Neural cell (in vitro differentiated cells): ENCODE measurements around the gene PRSS50. TPM values are rescaled to one million over a fixed set of nuclear protein-coding genes. Genes with fewer than 3 reads are reported as not detected.

Experiments used
- H2AFZ ChIP-seq: fragments of 200-600, 300-800 bp; sonication (generic), shearing (Covaris generic); 2 replicates; pipeline ENCODE4 v1.6.0; 2014; ENCODE audit warnings: low read depth, mild to moderate bottlenecking, antibody characterized with exemption, low read length, moderate library complexity
- H3F3A ChIP-seq: fragments of 200-600 bp; shearing (Covaris generic); 2 replicates; pipeline ENCODE4 v1.6.1; 2016; ENCODE audit warnings: mild to moderate bottlenecking, moderate library complexity, mixed read lengths, antibody characterized with exemption, low read length; ENCODE audit not compliant: insufficient read depth, poor library complexity, severe bottlenecking
- H3K27ac ChIP-seq: fragments of 200-600, 300-800 bp; sonication (generic), shearing (Covaris generic); 2 replicates; pipeline ENCODE4 v1.5.1; 2014; ENCODE audit warnings: mild to moderate bottlenecking, low read length, moderate library complexity
- H3K27me3 ChIP-seq: fragments of 300-800, 200-600 bp; sonication (generic), shearing (Covaris generic); 2 replicates; pipeline ENCODE4 v1.6.0; 2014; ENCODE audit warnings: mild to moderate bottlenecking, low read depth, low read length, moderate library complexity; ENCODE audit not compliant: insufficient read depth
- H3K36me3 ChIP-seq: fragments of 300-800, 200-600 bp; sonication (generic), shearing (Covaris generic); 2 replicates; pipeline ENCODE4 v1.5.1; 2014; ENCODE audit warnings: mild to moderate bottlenecking, antibody characterized with exemption, low read length, moderate library complexity; ENCODE audit not compliant: insufficient read depth
- H3K4me2 ChIP-seq: fragments of 300-800, 200-600 bp; sonication (generic), shearing (Covaris generic); 2 replicates; pipeline ENCODE4 v1.6.0; 2014; ENCODE audit warnings: mild to moderate bottlenecking, low read length
- H3K4me3 ChIP-seq: fragments of 300-800, 200-600 bp; sonication (generic), shearing (Covaris generic); 2 replicates; pipeline ENCODE4 v1.5.1; 2014; ENCODE audit warnings: mild to moderate bottlenecking, low read length, moderate library complexity
- H3K79me2 ChIP-seq: fragments of 200-600 bp; shearing (Covaris generic); replicated peaks from 2 replicates; pipeline ENCODE4 v1.6.0; 2014; ENCODE audit warnings: mild to moderate bottlenecking, low read length, moderate library complexity; ENCODE audit not compliant: insufficient read depth
- H3K9ac ChIP-seq: fragments of 300-800, 200-600 bp; sonication (generic), shearing (Covaris generic); 2 replicates; pipeline ENCODE4 v1.6.1; 2016; ENCODE audit warnings: mild to moderate bottlenecking, low read length, mixed read lengths
- H3K9me2 ChIP-seq: fragments of 200-600 bp; shearing (Covaris generic); 2 replicates; pipeline ENCODE4 v1.6.1; 2016; ENCODE audit warnings: mild to moderate bottlenecking, low read length, mixed read lengths; ENCODE audit not compliant: insufficient read depth
- H3K9me3 ChIP-seq: fragments of 200-600, 300-800 bp; sonication (generic), shearing (Covaris generic); 2 replicates; pipeline ENCODE4 v1.6.1; 2016; ENCODE audit warnings: mild to moderate bottlenecking, mixed run types, low read length, moderate library complexity, mixed read lengths
- H4K20me1 ChIP-seq: fragments of 200-600 bp; shearing (Covaris generic); 2 replicates; pipeline ENCODE4 v1.6.1; 2016; ENCODE audit warnings: mild to moderate bottlenecking, mixed run types; ENCODE audit not compliant: insufficient read depth
- EP300 ChIP-seq: fragments of 450-650 bp; conservative IDR thresholded peaks from 2 replicates; pipeline ENCODE4 v1.6.1; 2014; ENCODE audit warnings: antibody characterized with exemption, mild to moderate bottlenecking, moderate library complexity; ENCODE audit not compliant: poor library complexity, severe bottlenecking
- EZH2 ChIP-seq: fragments of 200-600, 300-800 bp; shearing (Covaris generic), sonication (generic); IDR thresholded peaks from 2 replicates; pipeline ENCODE4 v1.6.1; 2014; ENCODE audit warnings: antibody characterized with exemption, low read length, borderline replicate concordance, mild to moderate bottlenecking; ENCODE audit not compliant: insufficient read depth, poor library complexity, severe bottlenecking
- MXI1 ChIP-seq: fragments of 450-650 bp; conservative IDR thresholded peaks from 2 replicates; pipeline ENCODE4 v1.6.1; 2014; ENCODE audit warnings: antibody characterized with exemption, mild to moderate bottlenecking; ENCODE audit not compliant: poor library complexity, severe bottlenecking
- POLR2AphosphoS5 ChIP-seq: IDR thresholded peaks from 2 replicates; pipeline ENCODE4 v1.6.1; 2012
- RAD21 ChIP-seq: fragments of 450-650 bp; conservative IDR thresholded peaks from 2 replicates; pipeline ENCODE4 v1.6.1; 2014; ENCODE audit warnings: antibody characterized with exemption, mild to moderate bottlenecking, moderate library complexity
- SMC3 ChIP-seq: fragments of 450-650 bp; conservative IDR thresholded peaks from 2 replicates; pipeline ENCODE4 v1.6.1; 2014; ENCODE audit warnings: antibody characterized with exemption, mild to moderate bottlenecking, moderate library complexity; ENCODE audit not compliant: poor library complexity
- TAF1 ChIP-seq: IDR thresholded peaks from 2 replicates; pipeline ENCODE4 v1.6.1; 2012; ENCODE audit warnings: low read depth
- polyA plus RNA-seq: library from polyadenylated mRNA; depleted of rRNA; stranded (reverse); fragments of >200 nt; gene quantifications from 2 replicates; pipeline ENCODE4 v1.2.3, GENCODE V29; 2014
- TF ChIP-seq, protein P1 (sequence below): fragments of 450-650 bp; IDR thresholded peaks from 2 replicates; pipeline ENCODE4 v1.5.1; 2014; ENCODE audit warnings: antibody characterized with exemption, mild to moderate bottlenecking, moderate library complexity; ENCODE audit not compliant: poor library complexity, severe bottlenecking
- TF ChIP-seq, protein P2 (sequence below): IDR thresholded peaks from 2 replicates; pipeline ENCODE4 v1.6.1; 2012; ENCODE audit warnings: borderline replicate concordance

The PRSS50 gene
- polyA plus RNA-seq, 1 donor from 2014 or later, result not detected

DNA sequence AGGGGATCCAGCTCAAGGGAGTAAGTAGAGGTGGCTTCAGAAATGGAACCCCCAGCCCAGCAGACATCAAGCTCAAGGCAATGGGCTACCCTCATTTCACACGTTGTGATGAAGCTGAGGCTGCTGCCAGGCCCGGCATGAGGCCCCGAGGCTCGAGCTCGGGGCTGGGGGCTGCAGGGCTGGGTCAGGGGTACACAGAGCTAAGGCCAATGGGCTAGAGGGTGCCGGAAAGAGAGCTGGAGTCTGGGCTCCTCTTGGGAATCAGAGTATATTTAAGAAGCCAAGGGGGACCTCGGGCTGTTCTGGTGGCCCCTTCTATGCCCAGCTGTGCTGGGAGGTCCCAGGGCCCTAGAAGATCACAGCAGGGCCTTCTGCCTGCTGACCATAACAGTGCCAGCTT is 7.4 kb downstream of the PRSS50 start:
- Histone ChIP-seq H3K4me2 (no peak overlapping the region), H3K79me2 (no peaks in the 10 kb centered on the region), H4K20me1 (no peaks in the 10 kb centered on the region), H3K9ac (no peak overlapping the region), H3K9me3 (no peaks in the 10 kb centered on the region), H3K27ac (no peak overlapping the region), H3K27me3 (no peaks in the 10 kb centered on the region), H3F3A (no peaks in the 10 kb centered on the region), H3K4me3 (no peak overlapping the region), H3K36me3 (no peaks in the 10 kb centered on the region), H3K9me2 (no peaks in the 10 kb centered on the region), H2AFZ (no peak overlapping the region)
- TF ChIP-seq EP300 (no peak), TAF1 (no peak), POLR2AphosphoS5 (no peak), MXI1 (no peak), EZH2 (no peak), RAD21 (no peak), SMC3 (no peak)
- TF ChIP-seq, protein P1, sequence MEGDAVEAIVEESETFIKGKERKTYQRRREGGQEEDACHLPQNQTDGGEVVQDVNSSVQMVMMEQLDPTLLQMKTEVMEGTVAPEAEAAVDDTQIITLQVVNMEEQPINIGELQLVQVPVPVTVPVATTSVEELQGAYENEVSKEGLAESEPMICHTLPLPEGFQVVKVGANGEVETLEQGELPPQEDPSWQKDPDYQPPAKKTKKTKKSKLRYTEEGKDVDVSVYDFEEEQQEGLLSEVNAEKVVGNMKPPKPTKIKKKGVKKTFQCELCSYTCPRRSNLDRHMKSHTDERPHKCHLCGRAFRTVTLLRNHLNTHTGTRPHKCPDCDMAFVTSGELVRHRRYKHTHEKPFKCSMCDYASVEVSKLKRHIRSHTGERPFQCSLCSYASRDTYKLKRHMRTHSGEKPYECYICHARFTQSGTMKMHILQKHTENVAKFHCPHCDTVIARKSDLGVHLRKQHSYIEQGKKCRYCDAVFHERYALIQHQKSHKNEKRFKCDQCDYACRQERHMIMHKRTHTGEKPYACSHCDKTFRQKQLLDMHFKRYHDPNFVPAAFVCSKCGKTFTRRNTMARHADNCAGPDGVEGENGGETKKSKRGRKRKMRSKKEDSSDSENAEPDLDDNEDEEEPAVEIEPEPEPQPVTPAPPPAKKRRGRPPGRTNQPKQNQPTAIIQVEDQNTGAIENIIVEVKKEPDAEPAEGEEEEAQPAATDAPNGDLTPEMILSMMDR, result no peak
- TF ChIP-seq, protein P2, sequence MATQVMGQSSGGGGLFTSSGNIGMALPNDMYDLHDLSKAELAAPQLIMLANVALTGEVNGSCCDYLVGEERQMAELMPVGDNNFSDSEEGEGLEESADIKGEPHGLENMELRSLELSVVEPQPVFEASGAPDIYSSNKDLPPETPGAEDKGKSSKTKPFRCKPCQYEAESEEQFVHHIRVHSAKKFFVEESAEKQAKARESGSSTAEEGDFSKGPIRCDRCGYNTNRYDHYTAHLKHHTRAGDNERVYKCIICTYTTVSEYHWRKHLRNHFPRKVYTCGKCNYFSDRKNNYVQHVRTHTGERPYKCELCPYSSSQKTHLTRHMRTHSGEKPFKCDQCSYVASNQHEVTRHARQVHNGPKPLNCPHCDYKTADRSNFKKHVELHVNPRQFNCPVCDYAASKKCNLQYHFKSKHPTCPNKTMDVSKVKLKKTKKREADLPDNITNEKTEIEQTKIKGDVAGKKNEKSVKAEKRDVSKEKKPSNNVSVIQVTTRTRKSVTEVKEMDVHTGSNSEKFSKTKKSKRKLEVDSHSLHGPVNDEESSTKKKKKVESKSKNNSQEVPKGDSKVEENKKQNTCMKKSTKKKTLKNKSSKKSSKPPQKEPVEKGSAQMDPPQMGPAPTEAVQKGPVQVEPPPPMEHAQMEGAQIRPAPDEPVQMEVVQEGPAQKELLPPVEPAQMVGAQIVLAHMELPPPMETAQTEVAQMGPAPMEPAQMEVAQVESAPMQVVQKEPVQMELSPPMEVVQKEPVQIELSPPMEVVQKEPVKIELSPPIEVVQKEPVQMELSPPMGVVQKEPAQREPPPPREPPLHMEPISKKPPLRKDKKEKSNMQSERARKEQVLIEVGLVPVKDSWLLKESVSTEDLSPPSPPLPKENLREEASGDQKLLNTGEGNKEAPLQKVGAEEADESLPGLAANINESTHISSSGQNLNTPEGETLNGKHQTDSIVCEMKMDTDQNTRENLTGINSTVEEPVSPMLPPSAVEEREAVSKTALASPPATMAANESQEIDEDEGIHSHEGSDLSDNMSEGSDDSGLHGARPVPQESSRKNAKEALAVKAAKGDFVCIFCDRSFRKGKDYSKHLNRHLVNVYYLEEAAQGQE, result no peak

DNA sequence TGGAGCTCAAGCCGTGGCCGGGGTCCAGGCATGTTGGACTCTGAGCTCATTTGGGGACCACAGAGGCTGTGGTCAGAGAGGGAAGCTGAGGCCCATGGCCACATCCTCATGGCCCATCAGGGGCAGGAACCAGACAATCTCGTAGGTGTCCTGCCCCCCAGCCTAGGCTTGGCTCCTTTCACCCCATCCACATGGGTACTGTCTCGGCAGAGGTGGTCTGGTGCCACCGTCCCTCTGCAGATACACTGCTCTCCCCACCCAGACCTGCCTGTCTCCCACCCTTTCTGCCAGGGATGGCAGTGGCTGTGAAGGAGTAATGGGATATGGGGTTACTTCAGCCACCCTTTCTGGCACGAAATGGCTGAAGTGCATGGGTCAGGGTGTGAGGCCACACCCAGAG is 7.9 kb downstream of the PRSS50 start:
- TF ChIP-seq POLR2AphosphoS5 (no peak), RAD21 (no peak), EZH2 (no peak), TAF1 (no peak), SMC3 (no peak), MXI1 (no peak), EP300 (no peak)
- TF ChIP-seq, protein P1, result no peak
- TF ChIP-seq, protein P2, result no peak
- Histone ChIP-seq H3K79me2 (no peaks in the 10 kb centered on the region), H2AFZ (no peak overlapping the region), H3K9me3 (no peaks in the 10 kb centered on the region), H3K4me2 (no peak overlapping the region), H4K20me1 (no peaks in the 10 kb centered on the region), H3K36me3 (no peaks in the 10 kb centered on the region), H3K27ac (no peak overlapping the region), H3K9me2 (no peaks in the 10 kb centered on the region), H3K9ac (no peak overlapping the region), H3K4me3 (no peak overlapping the region), H3F3A (no peaks in the 10 kb centered on the region), H3K27me3 (no peaks in the 10 kb centered on the region)
